T-helper 1 cell treated with Interleukin-12 subunit alpha and Interleukin-12 subunit beta and Interleukin-4 antibody, amounts not matched to agents 30 ng/mL and 1 ng/mL, for 36 hours (primary cell): ENCODE results near the gene SSRP1. TPM values are rescaled to one million over a fixed set of nuclear protein-coding genes. Genes with fewer than 3 reads are reported as not detected.
"Not testable (repeated sequence)": the region's sequence is repeated elsewhere in the genome, so short reads cannot be mapped to it uniquely, and the experiment has no call there.

Experiments
- intact Hi-C: fragments of 100-400 bp; cut with micrococcal nuclease; formaldehyde crosslinking; loops from one replicate; pipeline ENCODE4 v1.15.1; 2024
- total RNA-seq: library from RNA; stranded (reverse); gene quantifications from 2 replicates; pipeline ENCODE4 v1.2.3, GENCODE V29; 2022

Gene SSRP1
- 152 TPM in 2 replicates for total RNA-seq

- intact Hi-C loops = loop anchor here (1.0 to 5.0 kb wide), 10 partner anchors 10 to 1807 kb away; partner anchors contain the start of genes CLP1, FAM111A, MED19 and TIMM10
Observed at GRCh38 chr11:57335343-57336110, at the start of gene SSRP1. SSRP1 (minus strand) TSS chr11:57335892; CDS start chr11:57335121, 771 bp downstream.

- intact Hi-C loops = no loop called here
Observed at GRCh38 chr11:57380975-57381374, 45.3 kb upstream of the SSRP1 start, which contains the start of gene PRG3. PRG3 (minus strand) TSS chr11:57381150; CDS start chr11:57380708, 442 bp downstream.

- intact Hi-C loops = no loop called here
Observed at GRCh38 chr11:57379732-57380131, 44.0 kb upstream of the SSRP1 start.

GRCh38 chr11:57378186-57378585 is 42.5 kb upstream of the SSRP1 start:
- intact Hi-C loops = no loop called here

GRCh38 chr11:57377107-57377506 is 41.4 kb upstream of the SSRP1 start:
- intact Hi-C loops = no loop called here

GRCh38 chr11:57376095-57377090 is 40.7 kb upstream of the SSRP1 start:
- intact Hi-C loops = no loop called here

- intact Hi-C loops = no loop called here
Observed at GRCh38 chr11:57375490-57375889, 39.8 kb upstream of the SSRP1 start.

- intact Hi-C loops = no loop called here
Observed at GRCh38 chr11:57374966-57375365, 39.3 kb upstream of the SSRP1 start.

GRCh38 chr11:57373146-57373545 is 37.5 kb upstream of the SSRP1 start:
- intact Hi-C loops = no loop called here

- intact Hi-C loops = no loop called here
Observed at GRCh38 chr11:57370941-57371340, 35.2 kb upstream of the SSRP1 start.

- intact Hi-C loops = no loop called here
Observed at GRCh38 chr11:57370251-57370650, 34.6 kb upstream of the SSRP1 start.

- intact Hi-C loops = no loop called here
Observed at GRCh38 chr11:57368845-57369232, 33.1 kb upstream of the SSRP1 start.

- intact Hi-C loops = no loop called here
Observed at GRCh38 chr11:57368106-57368844, 32.6 kb upstream of the SSRP1 start.

GRCh38 chr11:57364851-57365660 is 29.4 kb upstream of the SSRP1 start:
- intact Hi-C loops = no loop called here

GRCh38 chr11:57363131-57364080 is 27.7 kb upstream of the SSRP1 start:
- intact Hi-C loops = no loop called here

GRCh38 chr11:57361926-57362325 is 26.2 kb upstream of the SSRP1 start:
- intact Hi-C loops = no loop called here

GRCh38 chr11:57361420-57361819 is 25.7 kb upstream of the SSRP1 start:
- intact Hi-C loops = not testable (repeated sequence)

GRCh38 chr11:57360991-57361390 is 25.3 kb upstream of the SSRP1 start:
- intact Hi-C loops = no loop called here
